LNCAP (cell line): ENCODE results near the gene BACE1-AS.

ENCODE experiments used
- CTCF ChIP-seq: fragments of 450-650 bp; IDR thresholded peaks from 2 replicates; pipeline ENCODE4 v1.5.1; 2017; ENCODE audit warnings: mild to moderate bottlenecking

Gene BACE1-AS

GRCh38 chr11:117296881-117297280, 5.7 kb downstream of the BACE1-AS start:
- TF ChIP-seq CTCF: no peak

- no peak for TF ChIP-seq CTCF
Measured at GRCh38 chr11:117298195-117298594, 7.0 kb downstream of the BACE1-AS start.

GRCh38 chr11:117299351-117300282, 8.5 kb downstream of the BACE1-AS start:
- TF ChIP-seq CTCF: no peak

GRCh38 chr11:117300283-117300663, 9.1 kb downstream of the BACE1-AS start:
- no peak for TF ChIP-seq CTCF

- TF ChIP-seq CTCF: no peak
Measured at GRCh38 chr11:117300773-117301172, 9.6 kb downstream of the BACE1-AS start.

- no peak for TF ChIP-seq CTCF
Measured at GRCh38 chr11:117302228-117302627, 11.1 kb downstream of the BACE1-AS start.

- no peak for TF ChIP-seq CTCF
Measured at GRCh38 chr11:117303101-117303500, 12.0 kb downstream of the BACE1-AS start.
